ENCODE data around the gene SLC44A5.

SLC44A5 gene

GRCh38 chr1:75559136-75559535 is 51.8 kb downstream of the SLC44A5 start:
- WGBS, 2 experiments = 61 to 81% methylated on average over 2 of the region's 2 CpGs
- no peaks in the 10 kb centered on the region for H3K4me1 ChIP-seq (ENCODE audit: control insufficient read depth, insufficient read depth, low read length)

GRCh38 chr1:75554870-75555269 is 56.0 kb downstream of the SLC44A5 start:
- Histone ChIP-seq H3K9me3 (ENCODE audit: control insufficient read depth, low read length) (no peaks in the 10 kb centered on the region), H3K4me3 (ENCODE audit: insufficient read depth, low read depth, low read length) (no peak overlapping the region), H3K4me1 (ENCODE audit: control insufficient read depth, insufficient read depth, low read length) (no peaks in the 10 kb centered on the region), H3K27me3 (ENCODE audit: control insufficient read depth, insufficient read depth, low read length, poor library complexity, severe bottlenecking) (no peaks in the 10 kb centered on the region), H3K36me3 (ENCODE audit: control insufficient read depth, insufficient read depth, low read length) (no peaks in the 10 kb centered on the region), H3K27ac (ENCODE audit: insufficient read depth, low read depth, low read length, poor library complexity, severe bottlenecking) (no peak overlapping the region)
- 93% methylated on average over 1 of the region's 1 CpG; no CpG with 5 or more reads in 1 of the 2 experiments for WGBS, 2 experiments

More at GRCh38 chr1:75559136-75559535, 51.8 kb downstream of the SLC44A5 start:
- Histone ChIP-seq H3K36me3 (ENCODE audit: control insufficient read depth, insufficient read depth, low read length) (no peaks in the 10 kb centered on the region), H3K9me3 (ENCODE audit: control insufficient read depth, low read length) (no peaks in the 10 kb centered on the region), H3K4me3 (ENCODE audit: insufficient read depth, low read depth, low read length) (no peak overlapping the region), H3K27me3 (ENCODE audit: control insufficient read depth, insufficient read depth, low read length, poor library complexity, severe bottlenecking) (no peaks in the 10 kb centered on the region), H3K27ac (ENCODE audit: insufficient read depth, low read depth, low read length, poor library complexity, severe bottlenecking) (no peak overlapping the region)

GRCh38 chr1:75554181-75554580 is 56.7 kb downstream of the SLC44A5 start:
- H3K27me3 ChIP-seq (ENCODE audit: control insufficient read depth, insufficient read depth, low read length, poor library complexity, severe bottlenecking) = no peaks in the 10 kb centered on the region
- 78 to 87% methylated on average over 2 of the region's 2 CpGs for WGBS, 2 experiments

GRCh38 chr1:75550559-75550958 is 60.4 kb downstream of the SLC44A5 start:
- Histone ChIP-seq H3K27ac (ENCODE audit: insufficient read depth, low read depth, low read length, poor library complexity, severe bottlenecking) (no peak overlapping the region), H3K4me1 (ENCODE audit: control insufficient read depth, insufficient read depth, low read length) (no peaks in the 10 kb centered on the region), H3K9me3 (ENCODE audit: control insufficient read depth, low read length) (no peaks in the 10 kb centered on the region), H3K27me3 (ENCODE audit: control insufficient read depth, insufficient read depth, low read length, poor library complexity, severe bottlenecking) (no peaks in the 10 kb centered on the region), H3K4me3 (ENCODE audit: insufficient read depth, low read depth, low read length) (no peak overlapping the region), H3K36me3 (ENCODE audit: control insufficient read depth, insufficient read depth, low read length) (no peaks in the 10 kb centered on the region)

More at GRCh38 chr1:75554181-75554580, 56.7 kb downstream of the SLC44A5 start:
- Histone ChIP-seq H3K4me3 (ENCODE audit: insufficient read depth, low read depth, low read length) (no peak overlapping the region), H3K4me1 (ENCODE audit: control insufficient read depth, insufficient read depth, low read length) (no peaks in the 10 kb centered on the region), H3K27ac (ENCODE audit: insufficient read depth, low read depth, low read length, poor library complexity, severe bottlenecking) (no peak overlapping the region), H3K36me3 (ENCODE audit: control insufficient read depth, insufficient read depth, low read length) (no peaks in the 10 kb centered on the region), H3K9me3 (ENCODE audit: control insufficient read depth, low read length) (no peaks in the 10 kb centered on the region)

- H3K4me3 ChIP-seq (ENCODE audit: insufficient read depth, low read depth, low read length) = no peak overlapping the region
- 89 to 93% methylated on average over 3 of the region's 3 CpGs for whole genome bisulfite sequencing, 2 experiments
- no peaks in the 10 kb centered on the region for H3K4me1 ChIP-seq (ENCODE audit: control insufficient read depth, insufficient read depth, low read length)
- no peak overlapping the region for H3K27ac ChIP-seq (ENCODE audit: insufficient read depth, low read depth, low read length, poor library complexity, severe bottlenecking)
- H3K9me3 ChIP-seq (ENCODE audit: control insufficient read depth, low read length) = no peaks in the 10 kb centered on the region
- H3K27me3 ChIP-seq (ENCODE audit: control insufficient read depth, insufficient read depth, low read length, poor library complexity, severe bottlenecking) = no peaks in the 10 kb centered on the region
- no peaks in the 10 kb centered on the region for H3K36me3 ChIP-seq (ENCODE audit: control insufficient read depth, insufficient read depth, low read length)
Observed at GRCh38 chr1:75548721-75549480, 62.0 kb downstream of the SLC44A5 start.

- Histone ChIP-seq H3K36me3 (ENCODE audit: control insufficient read depth, insufficient read depth, low read length) (no peaks in the 10 kb centered on the region), H3K9me3 (ENCODE audit: control insufficient read depth, low read length) (no peaks in the 10 kb centered on the region), H3K4me1 (ENCODE audit: control insufficient read depth, insufficient read depth, low read length) (no peaks in the 10 kb centered on the region), H3K27ac (ENCODE audit: insufficient read depth, low read depth, low read length, poor library complexity, severe bottlenecking) (no peak overlapping the region), H3K27me3 (ENCODE audit: control insufficient read depth, insufficient read depth, low read length, poor library complexity, severe bottlenecking) (no peaks in the 10 kb centered on the region), H3K4me3 (ENCODE audit: insufficient read depth, low read depth, low read length) (no peak overlapping the region)
Observed at GRCh38 chr1:75543705-75544104, 67.2 kb downstream of the SLC44A5 start.

GRCh38 chr1:75542818-75543570 is 67.9 kb downstream of the SLC44A5 start:
- H3K9me3 ChIP-seq (ENCODE audit: control insufficient read depth, low read length) = no peaks in the 10 kb centered on the region
- no peaks in the 10 kb centered on the region for H3K27me3 ChIP-seq (ENCODE audit: control insufficient read depth, insufficient read depth, low read length, poor library complexity, severe bottlenecking)
- no peaks in the 10 kb centered on the region for H3K4me1 ChIP-seq (ENCODE audit: control insufficient read depth, insufficient read depth, low read length)
- H3K36me3 ChIP-seq (ENCODE audit: control insufficient read depth, insufficient read depth, low read length) = no peaks in the 10 kb centered on the region
- WGBS, 2 experiments = 82 to 88% methylated on average over 3 to 4 of the region's 5 CpGs
- H3K4me3 ChIP-seq (ENCODE audit: insufficient read depth, low read depth, low read length) = no peak overlapping the region
- no peak overlapping the region for H3K27ac ChIP-seq (ENCODE audit: insufficient read depth, low read depth, low read length, poor library complexity, severe bottlenecking)

- WGBS, 2 experiments = 99% methylated on average over 3 to 6 of the region's 6 CpGs
- H3K4me1 ChIP-seq (ENCODE audit: control insufficient read depth, insufficient read depth, low read length) = no peaks in the 10 kb centered on the region
- H3K9me3 ChIP-seq (ENCODE audit: control insufficient read depth, low read length) = no peaks in the 10 kb centered on the region
- H3K27ac ChIP-seq (ENCODE audit: insufficient read depth, low read depth, low read length, poor library complexity, severe bottlenecking) = no peak overlapping the region
- H3K27me3 ChIP-seq (ENCODE audit: control insufficient read depth, insufficient read depth, low read length, poor library complexity, severe bottlenecking) = no peaks in the 10 kb centered on the region
- no peak overlapping the region for H3K4me3 ChIP-seq (ENCODE audit: insufficient read depth, low read depth, low read length)
- no peaks in the 10 kb centered on the region for H3K36me3 ChIP-seq (ENCODE audit: control insufficient read depth, insufficient read depth, low read length)
Observed at GRCh38 chr1:75539230-75540116, 71.4 kb downstream of the SLC44A5 start.

GRCh38 chr1:75533085-75533484 is 77.8 kb downstream of the SLC44A5 start:
- Histone ChIP-seq H3K4me3 (ENCODE audit: insufficient read depth, low read depth, low read length) (no peak overlapping the region), H3K36me3 (ENCODE audit: control insufficient read depth, insufficient read depth, low read length) (no peaks in the 10 kb centered on the region), H3K27me3 (ENCODE audit: control insufficient read depth, insufficient read depth, low read length, poor library complexity, severe bottlenecking) (no peaks in the 10 kb centered on the region), H3K27ac (ENCODE audit: insufficient read depth, low read depth, low read length, poor library complexity, severe bottlenecking) (no peak overlapping the region), H3K4me1 (ENCODE audit: control insufficient read depth, insufficient read depth, low read length) (no peaks in the 10 kb centered on the region), H3K9me3 (ENCODE audit: control insufficient read depth, low read length) (no peaks in the 10 kb centered on the region)
- WGBS, 2 experiments = no CpG with 5 or more reads among the region's 2 CpGs

- H3K4me3 ChIP-seq (ENCODE audit: insufficient read depth, low read depth, low read length) = no peak overlapping the region
- no peaks in the 10 kb centered on the region for H3K9me3 ChIP-seq (ENCODE audit: control insufficient read depth, low read length)
- H3K27ac ChIP-seq (ENCODE audit: insufficient read depth, low read depth, low read length, poor library complexity, severe bottlenecking) = no peak overlapping the region
- 91 to 96% methylated on average over 2 of the region's 2 CpGs for WGBS, 2 experiments
- no peaks in the 10 kb centered on the region for H3K4me1 ChIP-seq (ENCODE audit: control insufficient read depth, insufficient read depth, low read length)
- no peaks in the 10 kb centered on the region for H3K36me3 ChIP-seq (ENCODE audit: control insufficient read depth, insufficient read depth, low read length)
- H3K27me3 ChIP-seq (ENCODE audit: control insufficient read depth, insufficient read depth, low read length, poor library complexity, severe bottlenecking) = no peaks in the 10 kb centered on the region
Observed at GRCh38 chr1:75531570-75531969, 79.3 kb downstream of the SLC44A5 start.
